CD4-positive, alpha-beta T cell (primary cell): ENCODE measurements around the gene IGLL1. TPM values are rescaled to one million over a fixed set of nuclear protein-coding genes. Genes with fewer than 3 reads are reported as not detected.
A peak's percentile ranks its signal among the peaks of the same experiment; 100 is the strongest.
"Not testable (repeated sequence)": the region's sequence is repeated elsewhere in the genome, so short reads cannot be mapped to it uniquely, and the experiment has no call there.

ENCODE experiments used
- ATAC-seq: fragments of 200-7000 bp; cut with Tn5 transposase; one replicate; pipeline ENCODE4 v1.10.0; 2022; ENCODE audit warnings: mild to moderate bottlenecking; ENCODE audit not compliant: poor library complexity
- CTCF ChIA-PET: fragments of 350-600 bp; sonication (Branson Sonifier 250); formaldehyde crosslinking; loops from one replicate; lab custom pipeline; 2021; ENCODE audit warnings: antibody characterized with exemption, inconsistent platforms; lab: Charles Lee
- POLR2A ChIA-PET: fragments of 350-600 bp; sonication (Branson Sonifier 250); formaldehyde crosslinking; loops from one replicate; lab custom pipeline; 2021; ENCODE audit warnings: antibody characterized with exemption, inconsistent platforms; lab: Charles Lee
- DNase-seq, 14 experiments: peaks; one replicate each; pipeline ENCODE4 v3.0.0-alpha.2; 2013 to 2020; ENCODE audit warnings: mixed read lengths in 2 of 14
- H3K27ac ChIP-seq, 2 donors: one replicate each; pipeline versions ENCODE4 v1.5.1 to v1.7.0; 2013; ENCODE audit warnings: low read length in 2 of 2, low read depth in 1 of 2, mild to moderate bottlenecking in 1 of 2
- H3K27me3 ChIP-seq, 2 experiments: 1 replicate in 1 of 2; 2 replicates in 1 of 2; pipeline versions ENCODE4 v1.6.1 to v1.7.0; 2013; ENCODE audit warnings: low read length in 2 of 2, control low read depth in 1 of 2, mild to moderate bottlenecking in 1 of 2, moderate library complexity in 1 of 2; ENCODE audit not compliant: insufficient read depth in 2 of 2, control insufficient read depth in 1 of 2
- H3K36me3 ChIP-seq: one replicate; pipeline ENCODE4 v1.6.1; 2013; ENCODE audit warnings: low read length, control low read depth; ENCODE audit not compliant: insufficient read depth
- H3K4me1 ChIP-seq: one replicate; pipeline ENCODE4 v1.6.1; 2013; ENCODE audit warnings: low read length, control low read depth; ENCODE audit not compliant: insufficient read depth
- H3K4me3 ChIP-seq: one replicate; pipeline ENCODE4 v1.5.1; 2013; ENCODE audit warnings: mild to moderate bottlenecking, low read length, moderate library complexity
- H3K9me3 ChIP-seq, 2 experiments: 1 replicate in 1 of 2; 2 replicates in 1 of 2; pipeline versions ENCODE4 v1.6.1 to v1.7.0; 2013; ENCODE audit warnings: low read length in 2 of 2, mild to moderate bottlenecking in 2 of 2, control low read depth in 1 of 2, moderate library complexity in 1 of 2; ENCODE audit not compliant: control insufficient read depth in 1 of 2, insufficient read depth in 1 of 2
- H3K27ac Mint-ChIP-seq: one replicate; pipeline ENCODE4 v1.8.0; 2020; ENCODE audit warnings: mixed read lengths
- H3K27me3 Mint-ChIP-seq: one replicate; pipeline ENCODE4 v1.8.0; 2021; ENCODE audit warnings: mixed read lengths
- H3K36me3 Mint-ChIP-seq: one replicate; pipeline ENCODE4 v1.8.0; 2021; ENCODE audit warnings: low read depth, mixed read lengths
- H3K4me1 Mint-ChIP-seq: one replicate; pipeline ENCODE4 v1.8.0; 2021; ENCODE audit warnings: low read depth, mixed read lengths
- H3K4me3 Mint-ChIP-seq: one replicate; pipeline ENCODE4 v1.8.0; 2020; ENCODE audit warnings: mild to moderate bottlenecking, mixed read lengths
- H3K9me3 Mint-ChIP-seq: one replicate; pipeline ENCODE4 v1.8.0; 2020; ENCODE audit warnings: mixed read lengths
- intact Hi-C, 2 experiments: fragments of 100-400 bp; cut with DNase I in 1 of 2; cut with micrococcal nuclease in 1 of 2; formaldehyde crosslinking; loops; one replicate each; pipeline versions ENCODE4 v1.15.1 to v1.9.0; 2023 to 2025; cut with DNase I, micrococcal nuclease
- total RNA-seq, 174 experiments: library from RNA in 2 of 174; stranded (reverse) in 2 of 174; gene quantifications; one replicate each; pipeline ENCODE4 v1.2.3 and lab custom pipeline; 2021 to 2026
- TF ChIP-seq, protein P1 (sequence below): fragments of 200-600 bp; IDR thresholded peaks from one replicate; pipeline ENCODE4 v1.8.0; 2022; ENCODE audit warnings: antibody characterized with exemption, mild to moderate bottlenecking

Gene IGLL1
- total RNA-seq, 2 experiments from 2014 or later = not detected

DNA sequence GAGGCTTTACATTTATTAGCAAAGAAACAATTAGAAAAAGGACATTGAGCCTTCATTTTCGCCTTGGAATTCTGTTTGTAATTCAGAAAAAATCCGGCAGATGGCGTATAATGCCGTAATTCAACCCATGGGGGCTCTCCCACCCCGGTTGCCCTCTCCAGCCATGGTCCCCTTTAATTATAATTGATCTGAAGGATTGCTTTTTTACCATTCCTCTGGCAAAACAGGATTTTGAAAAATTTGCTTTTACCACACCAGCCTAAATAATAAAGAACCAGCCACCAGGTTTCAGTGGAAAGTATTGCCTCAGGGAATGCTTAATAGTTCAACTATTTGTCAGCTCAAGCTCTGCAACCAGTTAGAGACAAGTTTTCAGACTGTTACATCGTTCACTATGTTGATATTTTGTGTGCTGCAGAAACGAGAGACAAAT, 38.2 kb downstream of the IGLL1 start:
- intact Hi-C loops = loop anchor here (5.0 kb wide), 2 partner anchors 305 to 415 kb away; no protein-coding TSS in a partner anchor
- H3K4me1 Mint-ChIP-seq, H3K9me3 Mint-ChIP-seq, H3K4me1 ChIP-seq, CTCF ChIA-PET, H3K4me3 ChIP-seq, H3K27ac Mint-ChIP-seq, H3K27me3 Mint-ChIP-seq, H3K36me3 Mint-ChIP-seq, H3K9me3 ChIP-seq, H3K27ac ChIP-seq, POLR2A ChIA-PET, ATAC-seq, H3K27me3 ChIP-seq, H3K36me3 ChIP-seq, H3K4me3 Mint-ChIP-seq: not testable (repeated sequence)
- TF ChIP-seq, protein P1, sequence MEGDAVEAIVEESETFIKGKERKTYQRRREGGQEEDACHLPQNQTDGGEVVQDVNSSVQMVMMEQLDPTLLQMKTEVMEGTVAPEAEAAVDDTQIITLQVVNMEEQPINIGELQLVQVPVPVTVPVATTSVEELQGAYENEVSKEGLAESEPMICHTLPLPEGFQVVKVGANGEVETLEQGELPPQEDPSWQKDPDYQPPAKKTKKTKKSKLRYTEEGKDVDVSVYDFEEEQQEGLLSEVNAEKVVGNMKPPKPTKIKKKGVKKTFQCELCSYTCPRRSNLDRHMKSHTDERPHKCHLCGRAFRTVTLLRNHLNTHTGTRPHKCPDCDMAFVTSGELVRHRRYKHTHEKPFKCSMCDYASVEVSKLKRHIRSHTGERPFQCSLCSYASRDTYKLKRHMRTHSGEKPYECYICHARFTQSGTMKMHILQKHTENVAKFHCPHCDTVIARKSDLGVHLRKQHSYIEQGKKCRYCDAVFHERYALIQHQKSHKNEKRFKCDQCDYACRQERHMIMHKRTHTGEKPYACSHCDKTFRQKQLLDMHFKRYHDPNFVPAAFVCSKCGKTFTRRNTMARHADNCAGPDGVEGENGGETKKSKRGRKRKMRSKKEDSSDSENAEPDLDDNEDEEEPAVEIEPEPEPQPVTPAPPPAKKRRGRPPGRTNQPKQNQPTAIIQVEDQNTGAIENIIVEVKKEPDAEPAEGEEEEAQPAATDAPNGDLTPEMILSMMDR = peak; percentile 70
- peak in 4 of 14 experiments; percentile 14 to 50 (median 37) for DNase-seq

DNA sequence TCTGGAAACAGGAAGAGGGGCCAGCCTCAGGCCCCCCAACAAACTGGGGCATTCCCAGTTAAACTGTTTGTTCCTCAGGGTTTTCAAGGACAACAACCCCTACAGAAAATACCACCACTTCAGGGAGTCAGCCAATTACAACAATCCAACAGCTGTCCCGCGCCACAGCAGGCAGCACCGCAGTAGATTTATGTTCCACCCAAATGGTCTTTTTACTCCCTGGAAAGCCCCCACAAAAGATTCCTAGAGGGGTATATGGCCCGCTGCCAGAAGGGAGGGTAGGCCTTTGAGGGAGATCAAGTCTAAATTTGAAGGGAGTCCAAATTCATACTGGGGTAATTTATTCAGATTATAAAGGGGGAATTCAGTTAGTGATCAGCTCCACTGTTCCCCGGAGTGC, 39.3 kb downstream of the IGLL1 start:
- intact Hi-C loops = loop anchor here (5.0 kb wide), 2 partner anchors 306 to 416 kb away; no protein-coding TSS in a partner anchor
- H3K4me3 ChIP-seq, H3K9me3 ChIP-seq, ATAC-seq, H3K27ac ChIP-seq, H3K36me3 Mint-ChIP-seq, POLR2A ChIA-PET, H3K36me3 ChIP-seq, H3K4me3 Mint-ChIP-seq, H3K4me1 Mint-ChIP-seq, H3K27me3 ChIP-seq, H3K27me3 Mint-ChIP-seq, H3K27ac Mint-ChIP-seq, H3K4me1 ChIP-seq, H3K9me3 Mint-ChIP-seq, CTCF ChIA-PET, DNase-seq: not testable (repeated sequence)

DNA sequence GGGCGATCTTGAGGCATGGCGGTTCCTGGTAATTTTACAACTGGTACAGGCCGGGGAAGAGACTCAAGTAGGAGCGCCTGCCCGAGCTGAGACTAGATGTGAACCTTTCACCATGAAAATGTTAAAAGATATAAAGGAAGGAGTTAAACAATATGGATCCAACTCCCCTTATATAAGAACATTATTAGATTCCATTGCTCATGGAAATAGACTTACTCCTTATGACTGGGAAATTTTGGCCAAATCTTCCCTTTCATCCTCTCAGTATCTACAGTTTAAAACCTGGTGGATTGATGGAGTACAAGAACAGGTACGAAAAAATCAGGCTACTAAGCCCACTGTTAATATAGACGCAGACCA, 40.3 kb downstream of the IGLL1 start:
- H3K4me3 Mint-ChIP-seq, H3K27ac ChIP-seq, H3K27me3 ChIP-seq, H3K36me3 Mint-ChIP-seq, H3K9me3 ChIP-seq, H3K4me1 Mint-ChIP-seq, POLR2A ChIA-PET, H3K27me3 Mint-ChIP-seq, H3K4me3 ChIP-seq, CTCF ChIA-PET, H3K27ac Mint-ChIP-seq, DNase-seq, H3K36me3 ChIP-seq, H3K4me1 ChIP-seq, H3K9me3 Mint-ChIP-seq, ATAC-seq: not testable (repeated sequence)
- intact Hi-C loops = loop anchor here (1.0 to 10.0 kb wide), 6 partner anchors 138 to 417 kb away; partner anchors contain the start of gene BCR (in 1 of the 2)

DNA sequence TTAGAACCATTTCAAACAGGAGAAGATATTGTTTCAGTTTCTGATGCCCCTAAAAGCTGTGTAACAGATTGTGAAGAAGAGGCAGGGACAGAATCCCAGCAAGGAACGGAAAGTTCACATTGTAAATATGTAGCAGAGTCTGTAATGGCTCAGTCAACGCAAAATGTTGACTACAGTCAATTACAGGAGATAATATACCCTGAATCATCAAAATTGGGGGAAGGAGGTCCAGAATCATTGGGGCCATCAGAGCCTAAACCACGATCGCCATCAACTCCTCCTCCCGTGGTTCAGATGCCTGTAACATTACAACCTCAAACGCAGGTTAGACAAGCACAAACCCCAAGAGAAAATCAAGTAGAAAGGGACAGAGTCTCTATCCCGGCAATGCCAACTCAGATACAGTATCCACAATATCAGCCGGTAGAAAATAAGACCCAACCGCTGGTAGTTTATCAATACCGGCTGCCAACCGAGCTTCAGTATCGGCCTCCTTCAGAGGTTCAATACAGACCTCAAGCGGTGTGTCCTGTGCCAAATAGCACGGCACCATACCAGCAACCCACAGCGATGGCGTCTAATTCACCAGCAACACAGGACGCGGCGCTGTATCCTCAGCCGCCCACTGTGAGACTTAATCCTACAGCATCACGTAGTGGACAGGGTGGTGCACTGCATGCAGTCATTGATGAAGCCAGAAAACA, 40.8 kb downstream of the IGLL1 start:
- H3K4me1 Mint-ChIP-seq = peaks cover 10% of the 10 kb centered on the region
- H3K27me3 ChIP-seq = no peaks in the 10 kb centered on the region
- ATAC-seq (peak; percentile 100), DNase-seq (peak; percentile 59 to 88 (median 66))
- no peak overlapping the region for H3K27ac ChIP-seq
- H3K36me3 ChIP-seq = no peaks in the 10 kb centered on the region
- intact Hi-C loops = loop anchor here (1.0 to 10.0 kb wide), 4 partner anchors 137 to 357 kb away; partner anchors contain the start of gene BCR (in 1 of the 2)
- H3K4me1 ChIP-seq = peaks cover 6% of the 10 kb centered on the region
- POLR2A ChIA-PET = no interaction called here
- H3K36me3 Mint-ChIP-seq = no peaks in the 10 kb centered on the region
- CTCF ChIA-PET = no interaction called here
- no peaks in the 10 kb centered on the region for H3K27me3 Mint-ChIP-seq
- no peak overlapping the region for H3K4me3 ChIP-seq
- peak overlapping the region; percentile 20 for H3K4me3 Mint-ChIP-seq
- H3K9me3 Mint-ChIP-seq = no peaks in the 10 kb centered on the region
- H3K9me3 ChIP-seq = no peaks in the 10 kb centered on the region
- TF ChIP-seq, protein P1 = peak; percentile 81
- H3K27ac Mint-ChIP-seq = no peak overlapping the region

DNA sequence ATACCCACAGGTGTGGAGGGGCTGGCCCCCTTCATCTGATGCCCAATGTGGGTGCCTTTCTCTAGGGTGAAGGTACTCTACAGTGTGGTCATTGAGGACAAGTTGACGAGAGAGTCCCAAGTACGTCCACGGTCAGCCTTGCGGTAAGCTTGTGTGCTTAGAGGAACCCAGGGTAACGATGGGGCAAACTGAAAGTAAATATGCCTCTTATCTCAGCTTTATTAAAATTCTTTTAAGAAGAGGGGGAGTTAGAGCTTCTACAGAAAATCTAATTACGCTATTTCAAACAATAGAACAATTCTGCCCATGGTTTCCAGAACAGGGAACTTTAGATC, 41.4 kb downstream of the IGLL1 start:
- H3K36me3 Mint-ChIP-seq, H3K4me3 Mint-ChIP-seq, H3K9me3 ChIP-seq, DNase-seq, H3K4me1 Mint-ChIP-seq, H3K9me3 Mint-ChIP-seq, H3K27ac Mint-ChIP-seq, H3K4me1 ChIP-seq, H3K4me3 ChIP-seq, H3K27ac ChIP-seq, H3K27me3 ChIP-seq, H3K27me3 Mint-ChIP-seq, H3K36me3 ChIP-seq, ATAC-seq, CTCF ChIA-PET, POLR2A ChIA-PET: not testable (repeated sequence)
- intact Hi-C loops = loop anchor here (1.0 to 10.0 kb wide), 4 partner anchors 136 to 356 kb away; partner anchors contain the start of gene BCR (in 1 of the 2)
